HUES48 (cell line): Measurements from ENCODE around the gene CAMK2B.

Experiments used
- H3K27ac ChIP-seq: one replicate; pipeline ENCODE4 v1.7.0; 2013; ENCODE audit warnings: low read depth, low read length, inconsistent platforms
- H3K27me3 ChIP-seq: 2 replicates; pipeline ENCODE4 v1.6.1; 2013; ENCODE audit warnings: mild to moderate bottlenecking, low read length; ENCODE audit not compliant: control insufficient read depth, insufficient read depth
- H3K36me3 ChIP-seq: 2 replicates; pipeline ENCODE4 v1.6.1; 2013; ENCODE audit warnings: low read length; ENCODE audit not compliant: control insufficient read depth, insufficient read depth
- H3K4me1 ChIP-seq: 2 replicates; pipeline ENCODE4 v1.6.1; 2013; ENCODE audit warnings: mild to moderate bottlenecking, low read length; ENCODE audit not compliant: control insufficient read depth, insufficient read depth
- H3K4me3 ChIP-seq: 2 replicates; pipeline ENCODE4 v1.5.1; 2013; ENCODE audit warnings: mild to moderate bottlenecking, low read depth, low read length
- H3K9ac ChIP-seq: 2 replicates; pipeline ENCODE4 v1.6.1; 2013; ENCODE audit warnings: mild to moderate bottlenecking, low read depth, low read length, moderate library complexity
- H3K9me3 ChIP-seq: 2 replicates; pipeline ENCODE4 v1.6.1; 2013; ENCODE audit warnings: low read length; ENCODE audit not compliant: control insufficient read depth, insufficient read depth

CAMK2B gene

GRCh38 chr7:44193011-44193802 is 132.2 kb downstream of the CAMK2B start:
- Histone ChIP-seq H3K4me1 (no peaks in the 10 kb centered on the region), H3K9ac (no peak overlapping the region), H3K9me3 (no peaks in the 10 kb centered on the region), H3K36me3 (no peaks in the 10 kb centered on the region), H3K27ac (no peak overlapping the region), H3K27me3 (peaks cover 6% of the 10 kb centered on the region; the same call in 1 of the 2 replicates), H3K4me3 (no peak overlapping the region)

DNA sequence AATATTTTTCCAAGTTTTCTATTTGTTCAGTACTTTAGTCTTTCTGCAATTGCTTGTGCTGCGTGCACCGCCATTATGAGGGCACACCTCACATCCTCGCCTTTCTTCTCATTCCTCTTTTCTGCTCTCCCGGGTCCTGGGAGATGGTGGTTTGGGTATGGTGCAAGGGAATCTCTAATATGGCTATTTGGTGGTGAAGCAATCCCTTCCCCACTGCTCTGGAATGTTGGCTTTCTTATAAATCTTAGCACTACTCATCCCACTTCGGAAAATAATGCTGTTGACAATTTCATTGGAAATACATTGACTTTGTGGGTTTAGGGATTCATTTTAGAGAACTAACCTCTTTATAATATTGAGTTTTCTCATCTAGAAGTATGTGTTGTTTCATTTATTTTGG is 134.2 kb downstream of the CAMK2B start:
- Histone ChIP-seq H3K9ac (no peak overlapping the region), H3K27ac (no peak overlapping the region), H3K27me3 (no peaks in the 10 kb centered on the region; the same call in 1 of the 2 replicates), H3K4me1 (no peaks in the 10 kb centered on the region), H3K9me3 (no peaks in the 10 kb centered on the region), H3K4me3 (no peak overlapping the region), H3K36me3 (no peaks in the 10 kb centered on the region)

DNA sequence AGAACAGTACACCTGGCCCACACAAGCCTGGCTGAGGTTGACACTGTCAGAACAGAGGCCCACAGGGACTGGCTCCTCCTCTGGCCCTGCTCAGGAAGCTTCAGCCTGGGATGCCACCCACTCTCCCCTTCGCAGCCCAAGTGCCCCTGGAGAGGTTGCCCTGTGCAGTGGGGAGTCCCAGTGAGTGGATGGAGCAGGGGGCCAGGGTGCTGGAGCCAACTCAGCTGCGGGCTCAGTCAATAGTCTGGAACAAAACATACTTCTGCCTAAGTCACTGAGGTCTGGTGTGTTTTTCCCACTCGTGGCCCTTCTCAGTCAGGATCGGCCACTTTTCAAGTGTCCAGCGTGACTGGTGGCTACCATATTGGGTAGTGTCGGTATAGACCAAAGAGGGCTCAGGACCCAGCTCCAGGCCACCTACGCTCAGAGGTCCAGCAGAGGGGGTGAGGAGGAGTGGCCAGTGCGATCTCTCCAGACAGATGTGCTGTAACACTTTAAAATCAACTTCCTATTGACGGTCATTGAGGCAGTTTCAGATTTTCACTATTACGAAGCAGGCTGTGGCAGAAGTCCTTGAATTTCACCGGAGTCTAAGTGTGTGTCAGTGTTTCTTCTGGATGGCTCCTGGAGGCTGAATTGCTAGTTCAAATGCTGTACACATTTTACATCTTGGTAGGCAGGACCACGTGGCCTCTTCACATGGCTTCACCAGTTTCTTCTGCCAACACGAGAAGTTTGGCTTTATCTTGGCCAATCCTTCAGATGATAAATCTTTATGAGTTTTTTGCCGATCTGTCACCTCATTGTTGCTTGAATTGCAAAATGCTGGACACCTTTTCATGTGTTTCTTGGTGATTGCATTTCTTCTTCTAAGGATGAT is 135.2 kb downstream of the CAMK2B start:
- Histone ChIP-seq H3K9me3 (no peaks in the 10 kb centered on the region), H3K4me3 (no peak overlapping the region), H3K36me3 (no peaks in the 10 kb centered on the region), H3K27ac (no peak overlapping the region), H3K27me3 (no peaks in the 10 kb centered on the region), H3K9ac (no peak overlapping the region), H3K4me1 (no peaks in the 10 kb centered on the region)

GRCh38 chr7:44189286-44189992 is 136.0 kb downstream of the CAMK2B start, which contains the start of gene GCK:
Gene GCK (minus strand): TSS chr7:44189439. CDS start chr7:44188953, 486 bp downstream.
- Histone ChIP-seq H3K9me3 (no peaks in the 10 kb centered on the region), H3K4me3 (no peak within 1 kb of the TSS), H3K27ac (no peak within 1 kb of the TSS), H3K4me1 (0 out of 2 replicates have a peak, but pooled peaks cover 8% of the 10 kb centered on the region), H3K27me3 (no peaks in the 10 kb centered on the region), H3K9ac (no peak within 1 kb of the TSS), H3K36me3 (no peaks in the 10 kb centered on the region)

DNA sequence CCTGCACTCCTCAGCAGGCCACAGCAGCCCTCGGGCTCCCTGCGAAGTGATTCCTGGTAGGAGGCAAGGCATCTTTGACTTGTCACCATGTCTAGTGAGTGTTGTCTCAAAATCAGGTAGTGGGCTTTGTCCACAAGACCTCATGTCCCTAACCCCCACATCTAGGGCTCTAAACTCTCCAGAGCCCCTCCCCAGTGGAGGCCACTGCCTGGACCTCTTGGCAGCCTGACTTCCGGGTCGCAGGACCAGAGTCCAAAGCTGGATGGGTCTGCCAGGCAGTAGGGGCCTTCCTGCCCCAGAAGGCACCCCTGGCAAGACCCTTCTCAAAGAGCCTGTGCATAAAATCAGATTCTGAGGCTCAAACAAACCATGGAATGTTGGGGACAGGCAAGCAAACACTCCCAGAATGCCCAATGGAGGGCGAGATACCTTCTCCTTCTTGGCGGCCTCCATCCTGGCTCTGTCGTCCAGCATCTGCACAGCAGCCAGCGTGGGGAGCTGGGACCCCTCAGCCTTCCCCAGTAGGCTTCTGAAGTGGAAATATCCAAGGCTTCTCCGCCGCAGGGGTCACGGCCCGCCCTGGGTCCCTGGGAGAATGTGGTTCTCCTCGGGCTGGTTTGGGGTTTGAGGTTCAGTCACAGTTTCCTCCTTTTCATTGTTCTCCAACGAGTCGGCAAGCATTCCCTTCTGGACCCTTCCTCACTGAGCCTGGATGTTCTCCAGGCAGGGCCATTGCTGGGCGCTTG is 136.7 kb downstream of the CAMK2B start:
- Histone ChIP-seq H3K27ac (no peak overlapping the region), H3K9ac (no peak overlapping the region), H3K27me3 (no peaks in the 10 kb centered on the region), H3K9me3 (no peaks in the 10 kb centered on the region), H3K4me3 (no peak overlapping the region), H3K4me1 (0 out of 2 replicates have a peak, but pooled peaks cover 12% of the 10 kb centered on the region), H3K36me3 (no peaks in the 10 kb centered on the region)

GRCh38 chr7:44187636-44188416 is 137.6 kb downstream of the CAMK2B start:
- Histone ChIP-seq H3K27ac (no peak overlapping the region), H3K9ac (no peak overlapping the region), H3K4me3 (no peak overlapping the region), H3K36me3 (no peaks in the 10 kb centered on the region), H3K9me3 (0 out of 2 replicates have a peak, but pooled peaks cover under 1% of the 10 kb centered on the region), H3K4me1 (0 out of 2 replicates have a peak, but pooled peaks cover 12% of the 10 kb centered on the region), H3K27me3 (no peaks in the 10 kb centered on the region)

- Histone ChIP-seq H3K27me3 (no peaks in the 10 kb centered on the region), H3K4me1 (0 out of 2 replicates have a peak, but pooled peaks cover 12% of the 10 kb centered on the region), H3K9me3 (0 out of 2 replicates have a peak, but pooled peaks cover 3% of the 10 kb centered on the region), H3K9ac (no peak overlapping the region), H3K36me3 (no peaks in the 10 kb centered on the region), H3K27ac (no peak overlapping the region), H3K4me3 (no peak overlapping the region)
Measured at GRCh38 chr7:44186736-44187135, 138.7 kb downstream of the CAMK2B start.

DNA sequence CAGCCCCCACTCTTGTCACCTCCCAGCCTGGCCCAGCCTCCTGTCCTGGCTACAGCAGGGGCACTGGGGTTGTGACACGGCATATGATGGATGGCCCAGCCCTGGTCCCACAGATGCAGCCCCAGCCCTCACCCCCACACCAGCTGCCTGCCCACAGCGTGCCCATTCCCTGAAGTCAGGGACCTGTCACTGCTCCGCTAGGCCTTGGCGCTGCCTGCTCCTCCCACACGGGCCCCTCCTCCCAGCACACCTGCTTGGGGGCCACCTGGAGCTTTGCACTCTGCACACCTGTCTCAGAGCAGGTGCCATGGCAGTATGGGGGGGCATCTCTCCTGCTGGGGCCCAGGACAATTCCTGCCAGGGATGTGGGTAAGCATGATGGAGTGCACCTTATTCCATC is 139.7 kb downstream of the CAMK2B start:
- Histone ChIP-seq H3K9ac (no peak overlapping the region), H3K36me3 (no peaks in the 10 kb centered on the region), H3K27ac (no peak overlapping the region), H3K4me3 (no peak overlapping the region), H3K9me3 (0 out of 2 replicates have a peak, but pooled peaks cover 3% of the 10 kb centered on the region), H3K4me1 (0 out of 2 replicates have a peak, but pooled peaks cover 12% of the 10 kb centered on the region), H3K27me3 (no peaks in the 10 kb centered on the region)

DNA sequence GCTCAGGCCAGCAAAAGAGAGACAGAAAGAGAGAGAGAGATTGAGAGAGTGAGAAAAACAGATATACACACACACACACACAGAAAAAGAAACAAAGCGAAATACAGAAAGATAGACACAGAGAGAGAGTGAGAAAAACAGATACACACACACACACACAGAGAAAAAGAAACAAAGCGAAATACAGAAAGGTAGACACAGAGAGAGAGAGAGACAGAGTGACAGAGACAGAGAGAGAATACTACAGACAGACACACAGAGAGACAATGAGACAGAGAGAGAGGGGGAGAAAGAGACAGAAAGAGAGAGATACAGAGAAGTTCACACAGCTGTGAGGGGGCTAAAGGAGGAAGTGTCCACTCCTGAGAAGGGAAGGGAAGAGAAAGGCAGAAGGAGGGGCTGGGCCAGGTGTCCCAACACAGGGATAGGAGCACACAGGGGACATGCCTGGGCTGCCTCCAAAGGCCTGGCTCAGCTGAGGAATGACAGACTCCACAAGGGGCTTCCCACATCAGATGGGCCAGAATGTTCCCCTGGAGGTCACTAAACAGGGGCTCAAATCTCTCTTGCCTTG is 140.4 kb downstream of the CAMK2B start:
- Histone ChIP-seq H3K27ac (peak overlapping the region; percentile 9), H3K4me3 (no peak overlapping the region), H3K4me1 (0 out of 2 replicates have a peak, but pooled peaks cover 12% of the 10 kb centered on the region), H3K36me3 (no peaks in the 10 kb centered on the region), H3K27me3 (no peaks in the 10 kb centered on the region), H3K9me3 (0 out of 2 replicates have a peak, but pooled peaks cover 3% of the 10 kb centered on the region), H3K9ac (no peak overlapping the region)
